ENCODE measurements around the gene ARID5A. TPM values are rescaled to one million over a fixed set of nuclear protein-coding genes. Genes with fewer than 3 reads are reported as not detected.
A peak's percentile ranks its signal among the peaks of the same experiment; 100 is the strongest.

The ARID5A gene
- total RNA-seq, 1 experiment from 2014 or later, result 13.9 TPM

- peak; percentile 53 for DNase-seq (ENCODE audit: low spot score)
- Mint-ChIP-seq H3K27ac (no peak overlapping the region), H3K27me3 (ENCODE audit: low read depth) (peaks cover 18% of the 10 kb centered on the region), H3K4me1 (peaks cover 57% of the 10 kb centered on the region), H3K36me3 (no peaks in the 10 kb centered on the region), H3K9me3 (no peaks in the 10 kb centered on the region), H3K4me3 (peak overlapping the region; percentile 82)
- TF ChIP-seq ETV6 (CRISPR knock-in tag; IDR thresholded peaks at IDR 0.05) (no peak), NR2C2 (CRISPR knock-in tag; IDR thresholded peaks at IDR 0.05) (no peak), CBFB (CRISPR knock-in tag; IDR thresholded peaks at IDR 0.05; ENCODE audit: low read depth) (no peak), ZNF423 (CRISPR knock-in tag; IDR thresholded peaks at IDR 0.05) (no peak), E2F4 (CRISPR knock-in tag; IDR thresholded peaks at IDR 0.05; ENCODE audit: borderline replicate concordance, low read depth) (no peak)
- TF ChIP-seq, protein P1, sequence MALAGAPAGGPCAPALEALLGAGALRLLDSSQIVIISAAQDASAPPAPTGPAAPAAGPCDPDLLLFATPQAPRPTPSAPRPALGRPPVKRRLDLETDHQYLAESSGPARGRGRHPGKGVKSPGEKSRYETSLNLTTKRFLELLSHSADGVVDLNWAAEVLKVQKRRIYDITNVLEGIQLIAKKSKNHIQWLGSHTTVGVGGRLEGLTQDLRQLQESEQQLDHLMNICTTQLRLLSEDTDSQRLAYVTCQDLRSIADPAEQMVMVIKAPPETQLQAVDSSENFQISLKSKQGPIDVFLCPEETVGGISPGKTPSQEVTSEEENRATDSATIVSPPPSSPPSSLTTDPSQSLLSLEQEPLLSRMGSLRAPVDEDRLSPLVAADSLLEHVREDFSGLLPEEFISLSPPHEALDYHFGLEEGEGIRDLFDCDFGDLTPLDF (CRISPR knock-in tag; IDR thresholded peaks at IDR 0.05), result no peak
- ChIA-PET POLR2A (interaction anchor here (1.4 to 2.5 kb wide), 3 partner anchors 9 to 13 kb away, joined by 3 to 9 read pairs (median 4); no protein-coding TSS in a partner anchor), CTCF (interaction anchor here (0.5 to 6.7 kb wide), 8 partner anchors 9 to 324 kb away, joined by 3 to 117 read pairs (median 9); no protein-coding TSS in a partner anchor)
- no peak for ATAC-seq
Measured at GRCh38 chr2:96537066-96537733, 648 bp downstream of the ARID5A start.

DNA sequence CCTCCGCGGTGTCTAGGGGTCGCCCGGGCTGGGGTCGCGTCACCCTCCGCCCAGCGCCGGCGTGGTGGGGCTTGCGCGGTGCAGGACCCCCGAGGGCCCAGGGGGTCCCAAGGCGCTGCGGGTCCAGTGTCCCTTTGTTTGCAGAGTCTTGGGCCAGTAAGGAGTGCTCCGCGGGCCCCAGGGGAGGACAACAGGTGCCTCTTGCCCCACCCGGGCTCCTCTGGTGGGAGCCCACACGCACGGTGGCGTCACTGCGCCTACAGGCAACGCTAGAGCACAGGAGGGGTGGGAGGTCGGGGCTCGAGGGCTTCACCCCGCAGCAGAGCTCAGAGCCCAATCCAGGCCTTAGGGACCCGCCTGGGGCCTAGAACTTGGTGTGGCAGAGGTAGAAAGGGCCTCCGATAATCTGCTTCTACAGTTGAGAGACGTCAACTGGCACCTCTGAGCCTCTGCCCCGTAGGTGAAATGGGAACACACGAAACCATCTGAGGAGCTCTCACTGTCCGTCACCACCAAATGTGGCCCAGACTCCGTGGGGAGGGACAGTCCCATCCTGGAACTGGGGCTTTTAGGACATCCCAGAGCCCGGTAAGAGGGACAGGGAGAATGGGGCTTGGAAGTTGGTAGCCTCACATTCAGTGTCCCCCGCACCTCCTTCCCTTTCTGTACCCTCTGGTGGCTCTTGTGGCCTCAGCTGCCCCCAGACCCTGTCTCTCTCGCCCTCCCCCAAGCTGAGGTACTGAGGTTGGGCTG, 1.4 kb downstream of the ARID5A start:
- ChIA-PET CTCF (interaction anchor here (0.5 to 6.7 kb wide), 10 partner anchors 10 to 325 kb away, joined by 3 to 117 read pairs (median 4); no protein-coding TSS in a partner anchor), POLR2A (interaction anchor here (1.4 to 2.5 kb wide), 3 partner anchors 9 to 12 kb away, joined by 3 to 9 read pairs (median 4); no protein-coding TSS in a partner anchor)
- Mint-ChIP-seq H3K36me3 (no peaks in the 10 kb centered on the region), H3K4me3 (peak overlapping the region; percentile 82), H3K27me3 (ENCODE audit: low read depth) (peaks cover 18% of the 10 kb centered on the region), H3K9me3 (no peaks in the 10 kb centered on the region), H3K4me1 (peaks cover 50% of the 10 kb centered on the region), H3K27ac (no peak overlapping the region)
- DNase-seq (ENCODE audit: low spot score), result no peak
- TF ChIP-seq ZNF423 (CRISPR knock-in tag; IDR thresholded peaks at IDR 0.05) (no peak), KAT7 (CRISPR knock-in tag; IDR thresholded peaks at IDR 0.05; ENCODE audit: borderline replicate concordance) (0 out of 2 replicates have a peak, but pooled peaks have one; percentile 56)
- ATAC-seq, result no peak

DNA sequence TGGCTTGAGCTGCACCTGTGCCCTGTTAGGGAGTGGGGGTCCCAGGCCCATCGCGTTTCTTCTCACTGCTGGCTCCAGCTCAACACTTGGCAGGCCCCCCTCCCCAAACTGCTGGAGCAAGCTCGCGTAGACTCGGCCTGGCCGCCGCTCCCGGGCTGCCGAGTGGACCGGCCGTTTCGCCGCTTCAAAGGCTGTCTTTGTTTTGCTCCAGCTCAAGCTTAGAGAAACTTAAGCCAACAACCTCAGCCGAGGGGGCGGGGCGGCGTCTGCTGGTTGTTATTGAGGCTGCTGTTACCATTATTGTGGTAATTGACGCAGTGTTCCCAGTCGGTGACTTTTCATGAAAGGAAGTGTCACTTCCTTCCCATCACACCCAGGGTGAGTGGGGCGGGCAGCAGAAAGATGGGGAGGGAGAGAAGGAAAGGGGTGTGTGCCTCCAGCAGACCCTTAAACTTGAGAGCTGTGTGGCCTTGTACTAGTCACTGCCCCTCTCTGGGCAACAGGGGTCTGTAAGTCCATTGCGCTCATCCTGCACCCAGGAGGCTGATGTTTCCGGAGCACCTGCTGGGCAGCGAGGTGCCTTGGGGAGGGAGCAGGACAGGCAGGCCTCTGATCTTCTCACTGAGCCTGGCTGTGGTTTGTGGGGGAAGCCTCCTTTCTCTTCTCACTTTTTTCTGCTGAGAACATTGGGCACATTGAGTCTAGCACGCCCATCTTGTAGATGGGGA, 2.1 kb downstream of the ARID5A start:
- peak; percentile 13 for ATAC-seq
- H3K27me3 Mint-ChIP-seq (ENCODE audit: low read depth), result peaks cover 18% of the 10 kb centered on the region
- peak; percentile 86 for DNase-seq (ENCODE audit: low spot score)
- no peaks in the 10 kb centered on the region for H3K9me3 Mint-ChIP-seq
- H3K36me3 Mint-ChIP-seq, result no peaks in the 10 kb centered on the region
- ChIA-PET CTCF (interaction anchor here (0.5 to 6.7 kb wide), 8 partner anchors 10 to 297 kb away, joined by 3 to 117 read pairs (median 8); no protein-coding TSS in a partner anchor), POLR2A (interaction anchor here (1.2 to 2.5 kb wide), 3 partner anchors 9 to 11 kb away, joined by 3 to 9 read pairs (median 4); no protein-coding TSS in a partner anchor)
- H3K27ac Mint-ChIP-seq, result peak overlapping the region; percentile 84
- H3K4me1 Mint-ChIP-seq, result peaks cover 44% of the 10 kb centered on the region
- peak overlapping the region; percentile 82 for H3K4me3 Mint-ChIP-seq
- TF ChIP-seq CREB1 (CRISPR knock-in tag; IDR thresholded peaks at IDR 0.05) (no peak), TEAD1 (CRISPR knock-in tag; IDR thresholded peaks at IDR 0.05) (no peak), ELF4 (CRISPR knock-in tag; IDR thresholded peaks at IDR 0.05; ENCODE audit: low read depth) (no peak), SOX15 (CRISPR knock-in tag; IDR thresholded peaks at IDR 0.05) (no peak), MLX (CRISPR knock-in tag; IDR thresholded peaks at IDR 0.05) (no peak), NR1H2 (CRISPR knock-in tag; IDR thresholded peaks at IDR 0.05) (no peak), MYBL2 (CRISPR knock-in tag; IDR thresholded peaks at IDR 0.05) (no peak), TCF7 (CRISPR knock-in tag; IDR thresholded peaks at IDR 0.05; ENCODE audit: low read depth) (no peak), SMAD3 (CRISPR knock-in tag; IDR thresholded peaks at IDR 0.05; ENCODE audit: borderline replicate concordance) (no peak), IRF2 (CRISPR knock-in tag; IDR thresholded peaks at IDR 0.05; ENCODE audit: borderline replicate concordance, low read depth) (no peak), KAT7 (CRISPR knock-in tag; IDR thresholded peaks at IDR 0.05; ENCODE audit: borderline replicate concordance) (0 out of 2 replicates have a peak, but pooled peaks have one; percentile 66), ZNF423 (CRISPR knock-in tag; IDR thresholded peaks at IDR 0.05) (peak; percentile 47; the same call in 1 of the 2 replicates), SP1 (CRISPR knock-in tag; conservative IDR thresholded peaks at IDR 0.05) (peak; percentile 38; the same call in 1 of the 2 replicates), PRRX2 (CRISPR knock-in tag; IDR thresholded peaks at IDR 0.05) (no peak), FOXK1 (CRISPR knock-in tag; IDR thresholded peaks at IDR 0.05) (peak; percentile 70), ETV6 (CRISPR knock-in tag; IDR thresholded peaks at IDR 0.05) (no peak)
- TF ChIP-seq, protein P2, sequence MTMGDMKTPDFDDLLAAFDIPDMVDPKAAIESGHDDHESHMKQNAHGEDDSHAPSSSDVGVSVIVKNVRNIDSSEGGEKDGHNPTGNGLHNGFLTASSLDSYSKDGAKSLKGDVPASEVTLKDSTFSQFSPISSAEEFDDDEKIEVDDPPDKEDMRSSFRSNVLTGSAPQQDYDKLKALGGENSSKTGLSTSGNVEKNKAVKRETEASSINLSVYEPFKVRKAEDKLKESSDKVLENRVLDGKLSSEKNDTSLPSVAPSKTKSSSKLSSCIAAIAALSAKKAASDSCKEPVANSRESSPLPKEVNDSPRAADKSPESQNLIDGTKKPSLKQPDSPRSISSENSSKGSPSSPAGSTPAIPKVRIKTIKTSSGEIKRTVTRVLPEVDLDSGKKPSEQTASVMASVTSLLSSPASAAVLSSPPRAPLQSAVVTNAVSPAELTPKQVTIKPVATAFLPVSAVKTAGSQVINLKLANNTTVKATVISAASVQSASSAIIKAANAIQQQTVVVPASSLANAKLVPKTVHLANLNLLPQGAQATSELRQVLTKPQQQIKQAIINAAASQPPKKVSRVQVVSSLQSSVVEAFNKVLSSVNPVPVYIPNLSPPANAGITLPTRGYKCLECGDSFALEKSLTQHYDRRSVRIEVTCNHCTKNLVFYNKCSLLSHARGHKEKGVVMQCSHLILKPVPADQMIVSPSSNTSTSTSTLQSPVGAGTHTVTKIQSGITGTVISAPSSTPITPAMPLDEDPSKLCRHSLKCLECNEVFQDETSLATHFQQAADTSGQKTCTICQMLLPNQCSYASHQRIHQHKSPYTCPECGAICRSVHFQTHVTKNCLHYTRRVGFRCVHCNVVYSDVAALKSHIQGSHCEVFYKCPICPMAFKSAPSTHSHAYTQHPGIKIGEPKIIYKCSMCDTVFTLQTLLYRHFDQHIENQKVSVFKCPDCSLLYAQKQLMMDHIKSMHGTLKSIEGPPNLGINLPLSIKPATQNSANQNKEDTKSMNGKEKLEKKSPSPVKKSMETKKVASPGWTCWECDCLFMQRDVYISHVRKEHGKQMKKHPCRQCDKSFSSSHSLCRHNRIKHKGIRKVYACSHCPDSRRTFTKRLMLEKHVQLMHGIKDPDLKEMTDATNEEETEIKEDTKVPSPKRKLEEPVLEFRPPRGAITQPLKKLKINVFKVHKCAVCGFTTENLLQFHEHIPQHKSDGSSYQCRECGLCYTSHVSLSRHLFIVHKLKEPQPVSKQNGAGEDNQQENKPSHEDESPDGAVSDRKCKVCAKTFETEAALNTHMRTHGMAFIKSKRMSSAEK (CRISPR knock-in tag; IDR thresholded peaks at IDR 0.05; ENCODE audit: borderline replicate concordance), result no peak
